ENCODE results near the gene SCAMP3. TPM values are rescaled to one million over a fixed set of nuclear protein-coding genes. Genes with fewer than 3 reads are reported as not detected.

Gene SCAMP3
- total RNA-seq, 1 experiment from 2014 or later, result 80.6 TPM

- CTCF ChIA-PET, result interaction anchor here (2.2 kb wide), 1 partner anchor 34 kb away, joined by 10 read pairs; no protein-coding TSS in a partner anchor
- Mint-ChIP-seq H3K4me1 (ENCODE audit: insufficient read depth, unreplicated experiment) (peaks cover 2% of the 10 kb centered on the region), H3K4me3 (ENCODE audit: unreplicated experiment) (no peak overlapping the region), H3K9me3 (ENCODE audit: unreplicated experiment) (no peaks in the 10 kb centered on the region), H3K27ac (ENCODE audit: low read depth, unreplicated experiment) (no peak overlapping the region), H3K36me3 (ENCODE audit: insufficient read depth, unreplicated experiment) (no peaks in the 10 kb centered on the region), H3K27me3 (ENCODE audit: insufficient read depth, unreplicated experiment) (no peaks in the 10 kb centered on the region)
- intact Hi-C loops (cut with micrococcal nuclease), result no loop called here
- no peak for TF ChIP-seq CTCF (IDR thresholded peaks at IDR 0.05; ENCODE audit: unreplicated experiment)
- BruUV-seq (replicated peaks), result no TSS peak
- POLR2A ChIA-PET, result interaction anchor here (0.6 kb wide), 1 partner anchor 106 kb away, joined by 3 read pairs; no protein-coding TSS in a partner anchor
- DNase-seq (ENCODE audit: unreplicated experiment), result no peak
Measured at GRCh38 chr1:155284476-155284875, 22.3 kb upstream of the SCAMP3 start.

GRCh38 chr1:155282488-155283091 is 20.4 kb upstream of the SCAMP3 start:
- H3K4me3 Mint-ChIP-seq (ENCODE audit: unreplicated experiment), result no peak overlapping the region
- BruUV-seq (replicated peaks), result no TSS peak
- intact Hi-C loops (cut with micrococcal nuclease), result no loop called here
- H3K9me3 Mint-ChIP-seq (ENCODE audit: unreplicated experiment), result no peaks in the 10 kb centered on the region
- no peaks in the 10 kb centered on the region for H3K27me3 Mint-ChIP-seq (ENCODE audit: insufficient read depth, unreplicated experiment)
- peaks cover 11% of the 10 kb centered on the region for H3K4me1 Mint-ChIP-seq (ENCODE audit: insufficient read depth, unreplicated experiment)
- no peak overlapping the region for H3K27ac Mint-ChIP-seq (ENCODE audit: low read depth, unreplicated experiment)
- DNase-seq (ENCODE audit: unreplicated experiment), result no peak
- no peaks in the 10 kb centered on the region for H3K36me3 Mint-ChIP-seq (ENCODE audit: insufficient read depth, unreplicated experiment)
- TF ChIP-seq CTCF (IDR thresholded peaks at IDR 0.05; ENCODE audit: unreplicated experiment), result no peak
- ChIA-PET CTCF (interaction anchor here (0.6 kb wide), 1 partner anchor 32 kb away, joined by 3 read pairs; no protein-coding TSS in a partner anchor), POLR2A (interaction anchor here (0.7 to 2.2 kb wide), 3 partner anchors 20 to 462 kb away, joined by 3 to 5 read pairs (median 3); partner anchors contain the start of genes FDPS and SCAMP3)

- Mint-ChIP-seq H3K9me3 (ENCODE audit: unreplicated experiment) (no peaks in the 10 kb centered on the region), H3K27ac (ENCODE audit: low read depth, unreplicated experiment) (no peak overlapping the region), H3K36me3 (ENCODE audit: insufficient read depth, unreplicated experiment) (no peaks in the 10 kb centered on the region), H3K27me3 (ENCODE audit: insufficient read depth, unreplicated experiment) (no peaks in the 10 kb centered on the region), H3K4me3 (ENCODE audit: unreplicated experiment) (no peak overlapping the region), H3K4me1 (ENCODE audit: insufficient read depth, unreplicated experiment) (peaks cover 11% of the 10 kb centered on the region)
- no TSS peak for BruUV-seq (replicated peaks)
- no peak for DNase-seq (ENCODE audit: unreplicated experiment)
- POLR2A ChIA-PET, result interaction anchor here (0.6 to 3.0 kb wide), 3 partner anchors 23 to 611 kb away, joined by 3 to 21 read pairs (median 3); no protein-coding TSS in a partner anchor
- intact Hi-C loops (cut with micrococcal nuclease), result no loop called here
- TF ChIP-seq CTCF (IDR thresholded peaks at IDR 0.05; ENCODE audit: unreplicated experiment), result no peak
- CTCF ChIA-PET, result interaction anchor here (0.8 to 3.5 kb wide), 6 partner anchors 13 to 43 kb away, joined by 3 to 34 read pairs (median 8); partner anchors contain the start of gene RUSC1
Measured at GRCh38 chr1:155279268-155279667, 17.1 kb upstream of the SCAMP3 start.

GRCh38 chr1:155278689-155279160 is 16.6 kb upstream of the SCAMP3 start:
- peaks cover 11% of the 10 kb centered on the region for H3K4me1 Mint-ChIP-seq (ENCODE audit: insufficient read depth, unreplicated experiment)
- no peak for DNase-seq (ENCODE audit: unreplicated experiment)
- H3K36me3 Mint-ChIP-seq (ENCODE audit: insufficient read depth, unreplicated experiment), result no peaks in the 10 kb centered on the region
- H3K9me3 Mint-ChIP-seq (ENCODE audit: unreplicated experiment), result no peaks in the 10 kb centered on the region
- intact Hi-C loops (cut with micrococcal nuclease), result no loop called here
- BruUV-seq (replicated peaks), result no TSS peak
- H3K27ac Mint-ChIP-seq (ENCODE audit: low read depth, unreplicated experiment), result no peak overlapping the region
- no peaks in the 10 kb centered on the region for H3K27me3 Mint-ChIP-seq (ENCODE audit: insufficient read depth, unreplicated experiment)
- CTCF ChIA-PET, result interaction anchor here (0.7 to 3.5 kb wide), 11 partner anchors 9 to 44 kb away, joined by 3 to 34 read pairs (median 4); partner anchors contain the start of gene RUSC1
- peak overlapping the region; percentile 72 for H3K4me3 Mint-ChIP-seq (ENCODE audit: unreplicated experiment)
- TF ChIP-seq CTCF (IDR thresholded peaks at IDR 0.05; ENCODE audit: unreplicated experiment), result no peak
- POLR2A ChIA-PET, result interaction anchor here (0.7 to 3.0 kb wide), 10 partner anchors 9 to 369 kb away, joined by 3 to 21 read pairs (median 4); partner anchors contain the start of genes ASH1L and FDPS
